ENCODE results near the gene NRG3.

NRG3 gene

GRCh38 chr10:81949283-81949682 is 74.3 kb downstream of the NRG3 start:
- H4K20me1 ChIP-seq (ENCODE audit: insufficient read depth, low read length), result no peaks in the 10 kb centered on the region
- H3K36me3 ChIP-seq (ENCODE audit: insufficient read depth, low read length), result no peaks in the 10 kb centered on the region
- no peaks in the 10 kb centered on the region for H3K9me3 ChIP-seq (ENCODE audit: low read length)
- H3K9me2 ChIP-seq (ENCODE audit: low read depth, low read length), result no peaks in the 10 kb centered on the region; the same call in 1 of the 2 replicates
- H3K27ac ChIP-seq (ENCODE audit: low read depth, low read length, poor library complexity, severe bottlenecking), result no peak overlapping the region
- H3K79me2 ChIP-seq (ENCODE audit: insufficient read depth, low read length), result no peaks in the 10 kb centered on the region
- no peak overlapping the region for H2AFZ ChIP-seq (ENCODE audit: low read length)
- no peak overlapping the region for H3K9ac ChIP-seq (ENCODE audit: low read length)
- no peaks in the 10 kb centered on the region for H3K27me3 ChIP-seq (ENCODE audit: insufficient read depth, low read length)
- H3K4me1 ChIP-seq (ENCODE audit: insufficient read depth, low read length, severe bottlenecking), result no peaks in the 10 kb centered on the region
- no peak for TF ChIP-seq EZH2 (IDR thresholded peaks at IDR 0.05; ENCODE audit: borderline replicate concordance, low read length)
- TF ChIP-seq, protein P1, sequence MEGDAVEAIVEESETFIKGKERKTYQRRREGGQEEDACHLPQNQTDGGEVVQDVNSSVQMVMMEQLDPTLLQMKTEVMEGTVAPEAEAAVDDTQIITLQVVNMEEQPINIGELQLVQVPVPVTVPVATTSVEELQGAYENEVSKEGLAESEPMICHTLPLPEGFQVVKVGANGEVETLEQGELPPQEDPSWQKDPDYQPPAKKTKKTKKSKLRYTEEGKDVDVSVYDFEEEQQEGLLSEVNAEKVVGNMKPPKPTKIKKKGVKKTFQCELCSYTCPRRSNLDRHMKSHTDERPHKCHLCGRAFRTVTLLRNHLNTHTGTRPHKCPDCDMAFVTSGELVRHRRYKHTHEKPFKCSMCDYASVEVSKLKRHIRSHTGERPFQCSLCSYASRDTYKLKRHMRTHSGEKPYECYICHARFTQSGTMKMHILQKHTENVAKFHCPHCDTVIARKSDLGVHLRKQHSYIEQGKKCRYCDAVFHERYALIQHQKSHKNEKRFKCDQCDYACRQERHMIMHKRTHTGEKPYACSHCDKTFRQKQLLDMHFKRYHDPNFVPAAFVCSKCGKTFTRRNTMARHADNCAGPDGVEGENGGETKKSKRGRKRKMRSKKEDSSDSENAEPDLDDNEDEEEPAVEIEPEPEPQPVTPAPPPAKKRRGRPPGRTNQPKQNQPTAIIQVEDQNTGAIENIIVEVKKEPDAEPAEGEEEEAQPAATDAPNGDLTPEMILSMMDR (IDR thresholded peaks at IDR 0.05; ENCODE audit: low read length), result no peak
- H3K4me2 ChIP-seq (ENCODE audit: low read length), result no peak overlapping the region
- H3K4me3 ChIP-seq (ENCODE audit: low read depth, low read length, poor library complexity, severe bottlenecking), result no peak overlapping the region
- H3F3A ChIP-seq (ENCODE audit: insufficient read depth, low read length), result no peaks in the 10 kb centered on the region

DNA sequence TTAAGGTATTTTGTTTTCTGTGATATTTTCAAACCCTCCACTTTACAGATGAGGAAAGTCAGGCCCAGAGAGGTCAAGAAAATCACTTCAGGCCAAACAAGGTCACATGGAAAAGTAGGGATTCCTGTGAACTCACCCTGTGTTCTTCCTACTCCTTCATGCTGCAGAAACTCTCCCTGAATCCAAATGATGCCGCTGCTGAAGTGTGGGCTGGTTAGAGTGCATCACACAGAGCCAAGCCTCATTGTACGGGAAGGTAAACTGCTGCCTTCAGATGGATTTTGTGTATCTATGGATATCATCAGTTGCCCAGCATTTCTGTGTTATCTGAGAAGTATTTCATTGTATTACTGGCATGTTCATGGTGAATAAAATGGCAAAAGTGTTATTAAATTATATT is 75.4 kb downstream of the NRG3 start:
- Histone ChIP-seq H3F3A (ENCODE audit: insufficient read depth, low read length) (no peaks in the 10 kb centered on the region), H3K9me2 (ENCODE audit: low read depth, low read length) (no peaks in the 10 kb centered on the region; the same call in 1 of the 2 replicates), H3K79me2 (ENCODE audit: insufficient read depth, low read length) (no peaks in the 10 kb centered on the region), H3K9ac (ENCODE audit: low read length) (no peak overlapping the region), H3K9me3 (ENCODE audit: low read length) (no peaks in the 10 kb centered on the region), H3K4me3 (ENCODE audit: low read depth, low read length, poor library complexity, severe bottlenecking) (no peak overlapping the region), H3K27me3 (ENCODE audit: insufficient read depth, low read length) (no peaks in the 10 kb centered on the region), H4K20me1 (ENCODE audit: insufficient read depth, low read length) (no peaks in the 10 kb centered on the region), H3K4me1 (ENCODE audit: insufficient read depth, low read length, severe bottlenecking) (no peaks in the 10 kb centered on the region), H3K27ac (ENCODE audit: low read depth, low read length, poor library complexity, severe bottlenecking) (no peak overlapping the region), H3K36me3 (ENCODE audit: insufficient read depth, low read length) (no peaks in the 10 kb centered on the region), H2AFZ (ENCODE audit: low read length) (no peak overlapping the region), H3K4me2 (ENCODE audit: low read length) (no peak overlapping the region)
- TF ChIP-seq, protein P1 (IDR thresholded peaks at IDR 0.05; ENCODE audit: low read length), result no peak
- TF ChIP-seq EZH2 (IDR thresholded peaks at IDR 0.05; ENCODE audit: borderline replicate concordance, low read length), result no peak

DNA sequence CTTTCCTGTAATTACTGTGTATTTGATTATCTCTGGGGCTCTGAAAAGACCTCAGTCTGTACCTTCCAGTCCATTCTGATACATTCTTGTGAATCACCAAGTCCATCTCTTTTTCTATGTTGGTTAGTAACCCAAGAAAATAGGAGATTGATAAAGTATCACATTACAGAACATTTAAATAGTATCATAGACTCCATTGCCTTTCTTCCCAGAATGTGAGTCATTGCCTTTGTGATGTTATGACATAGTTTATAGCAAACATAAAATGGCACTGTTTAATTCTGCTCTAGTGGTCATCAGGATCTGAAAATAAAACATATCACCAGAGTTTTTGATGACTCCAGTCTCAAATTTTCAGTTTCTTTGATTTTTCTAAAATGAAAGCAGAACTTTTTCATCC is 78.4 kb downstream of the NRG3 start:
- Histone ChIP-seq H3K9me2 (ENCODE audit: low read depth, low read length) (no peaks in the 10 kb centered on the region; the same call in 1 of the 2 replicates), H2AFZ (ENCODE audit: low read length) (no peak overlapping the region), H3K36me3 (ENCODE audit: insufficient read depth, low read length) (no peaks in the 10 kb centered on the region), H3K27ac (ENCODE audit: low read depth, low read length, poor library complexity, severe bottlenecking) (no peak overlapping the region), H3K4me1 (ENCODE audit: insufficient read depth, low read length, severe bottlenecking) (no peaks in the 10 kb centered on the region), H3F3A (ENCODE audit: insufficient read depth, low read length) (no peaks in the 10 kb centered on the region), H4K20me1 (ENCODE audit: insufficient read depth, low read length) (no peaks in the 10 kb centered on the region), H3K79me2 (ENCODE audit: insufficient read depth, low read length) (no peaks in the 10 kb centered on the region), H3K9me3 (ENCODE audit: low read length) (no peaks in the 10 kb centered on the region), H3K4me2 (ENCODE audit: low read length) (no peak overlapping the region), H3K27me3 (ENCODE audit: insufficient read depth, low read length) (no peaks in the 10 kb centered on the region), H3K4me3 (ENCODE audit: low read depth, low read length, poor library complexity, severe bottlenecking) (no peak overlapping the region), H3K9ac (ENCODE audit: low read length) (no peak overlapping the region)
- no peak for TF ChIP-seq EZH2 (IDR thresholded peaks at IDR 0.05; ENCODE audit: borderline replicate concordance, low read length)
- TF ChIP-seq, protein P1 (IDR thresholded peaks at IDR 0.05; ENCODE audit: low read length), result no peak
